IMR-90 (cell line): ENCODE results near the gene PSEN1. TPM values are rescaled to one million over a fixed set of nuclear protein-coding genes. Genes with fewer than 3 reads are reported as not detected.

Experiments
- ATAC-seq: fragments of 200-7000 bp; cut with Tn5 transposase; 2 replicates; pipeline ENCODE4 v1.9.1; 2020; ENCODE audit warnings: low read depth, mild to moderate bottlenecking, moderate library complexity
- BruUV-seq: library from RNA; stranded (reverse); fragments of 400-500 nt; replicated peaks from 2 replicates; lab custom pipeline; 2021; lab: Mats Ljungman, UMichigan
- CTCF ChIA-PET: fragments of 300-600 bp; formaldehyde crosslinking; extraction: SDS; loops from one replicate; lab custom pipeline; 2021; ENCODE audit warnings: antibody characterized with exemption; lab: Yijun Ruan, JAX
- POLR2A ChIA-PET: fragments of 300-600 bp; sonication (Branson Sonifier 250); formaldehyde crosslinking; loops from one replicate; lab custom pipeline; 2022; ENCODE audit warnings: antibody characterized with exemption; ENCODE audit not compliant: unreplicated experiment; lab: Charles Lee
- DNase-seq: peaks from one replicate; pipeline ENCODE4 v3.0.0; 2013
- H2AFZ ChIP-seq: replicated peaks from 2 replicates; pipeline ENCODE3; 2013; ENCODE audit warnings: low read length, mild to moderate bottlenecking; ENCODE audit not compliant: poor library complexity
- H2AK5ac ChIP-seq: 2 replicates; pipeline ENCODE4 v1.6.1; 2013; ENCODE audit warnings: low read depth, low read length, inconsistent platforms
- H2AK9ac ChIP-seq: replicated peaks from 2 replicates; pipeline ENCODE3; 2013; ENCODE audit warnings: mild to moderate bottlenecking, low read depth, low read length, moderate library complexity; ENCODE audit not compliant: poor library complexity
- H2BK120ac ChIP-seq: 2 replicates; pipeline ENCODE4 v1.6.1; 2013; ENCODE audit warnings: low read depth, low read length, inconsistent platforms
- H2BK15ac ChIP-seq: 3 replicates; pipeline ENCODE4 v1.6.1; 2013; ENCODE audit warnings: low read depth, low read length, inconsistent platforms
- H2BK20ac ChIP-seq: 2 replicates; pipeline ENCODE4 v1.6.1; 2013; ENCODE audit warnings: low read depth, mild to moderate bottlenecking, inconsistent platforms, low read length, moderate library complexity
- H2BK5ac ChIP-seq: 2 replicates; pipeline ENCODE4 v1.6.1; 2013; ENCODE audit warnings: mild to moderate bottlenecking, low read depth, low read length, inconsistent platforms; ENCODE audit not compliant: poor library complexity, severe bottlenecking
- H3K14ac ChIP-seq: replicated peaks from 2 replicates; pipeline ENCODE4 v1.6.1; 2013; ENCODE audit warnings: low read depth, low read length, inconsistent platforms
- H3K18ac ChIP-seq: 2 replicates; pipeline ENCODE4 v1.6.1; 2013; ENCODE audit warnings: low read depth, low read length, control low read depth
- H3K23ac ChIP-seq: 2 replicates; pipeline ENCODE4 v1.6.1; 2013; ENCODE audit warnings: low read depth, low read length, inconsistent platforms
- H3K27ac ChIP-seq: 2 replicates; pipeline ENCODE4 v1.5.1; 2013; ENCODE audit warnings: mild to moderate bottlenecking, control low read depth, low read length; ENCODE audit not compliant: insufficient read depth
- H3K27me3 ChIP-seq: 2 replicates; pipeline ENCODE4 v1.6.1; 2013; ENCODE audit warnings: low read length; ENCODE audit not compliant: control insufficient read depth, insufficient read depth
- H3K36me3 ChIP-seq: 2 replicates; pipeline ENCODE4 v1.6.1; 2013; ENCODE audit warnings: low read length, mixed read lengths; ENCODE audit not compliant: control insufficient read depth, insufficient read depth
- H3K4ac ChIP-seq: 2 replicates; pipeline ENCODE4 v1.6.1; 2013; ENCODE audit warnings: low read depth, low read length, inconsistent platforms
- H3K4me1 ChIP-seq: 2 replicates; pipeline ENCODE4 v1.6.1; 2013; ENCODE audit warnings: low read length, mixed read lengths; ENCODE audit not compliant: control insufficient read depth, insufficient read depth
- H3K4me2 ChIP-seq: 2 replicates; pipeline ENCODE4 v1.6.1; 2013; ENCODE audit warnings: low read depth, mild to moderate bottlenecking, control low read depth, low read length, moderate library complexity
- H3K4me3 ChIP-seq: 2 replicates; pipeline ENCODE4 v1.5.1; 2013; ENCODE audit warnings: low read depth, mild to moderate bottlenecking, control low read depth, low read length, moderate library complexity; ENCODE audit not compliant: insufficient read depth
- H3K56ac ChIP-seq: 2 replicates; pipeline ENCODE4 v1.6.1; 2013; ENCODE audit warnings: low read length, inconsistent platforms; ENCODE audit not compliant: insufficient read depth; ENCODE audit errors: extremely low read depth
- H3K79me1 ChIP-seq, 2 experiments: 2 replicates each; pipeline ENCODE4 v1.6.1; 2013; ENCODE audit warnings: low read length in 2 of 2, inconsistent platforms in 1 of 2, low read depth in 1 of 2
- H3K9ac ChIP-seq: 2 replicates; pipeline ENCODE4 v1.6.1; 2013; ENCODE audit warnings: low read depth, low read length, control low read depth
- H3K9me1 ChIP-seq: 2 replicates; pipeline ENCODE4 v1.6.1; 2013; ENCODE audit warnings: low read length, inconsistent platforms; ENCODE audit not compliant: insufficient read depth
- H3K9me3 ChIP-seq: 2 replicates; pipeline ENCODE4 v1.6.1; 2013; ENCODE audit warnings: low read length; ENCODE audit not compliant: control insufficient read depth, insufficient read depth
- H4K20me1 ChIP-seq: 2 replicates; pipeline ENCODE4 v1.6.1; 2013; ENCODE audit warnings: low read length, inconsistent platforms; ENCODE audit not compliant: insufficient read depth
- H4K5ac ChIP-seq: 2 replicates; pipeline ENCODE4 v1.6.1; 2013; ENCODE audit warnings: mild to moderate bottlenecking, low read depth, low read length, control low read depth
- H4K8ac ChIP-seq, 2 experiments: 2 replicates each; pipeline ENCODE4 v1.6.1; 2013; ENCODE audit warnings: low read depth in 2 of 2, low read length in 2 of 2, control low read depth in 1 of 2, inconsistent platforms in 1 of 2
- H4K91ac ChIP-seq: 2 replicates; pipeline ENCODE4 v1.6.1; 2013; ENCODE audit warnings: low read depth, low read length, inconsistent platforms; ENCODE audit not compliant: insufficient read depth
- BHLHE40 ChIP-seq: fragments of 150-350 bp; IDR thresholded peaks from 2 replicates; pipeline ENCODE4 v1.6.1; 2016; ENCODE audit warnings: mild to moderate bottlenecking, low read depth, low read length
- CHD1 ChIP-seq: IDR thresholded peaks from 2 replicates; pipeline ENCODE4 v1.6.1; 2012; ENCODE audit warnings: low read depth, low read length, improper control_type of control experiment
- MXI1 ChIP-seq: IDR thresholded peaks from 2 replicates; pipeline ENCODE4 v1.6.1; 2012; ENCODE audit warnings: low read depth, mild to moderate bottlenecking, low read length, moderate library complexity, borderline replicate concordance
- RAD21 ChIP-seq: IDR thresholded peaks from 2 replicates; pipeline ENCODE4 v1.6.1; 2012; ENCODE audit warnings: low read length, improper control_type of control experiment
- WGBS, 2 experiments: methylation state at CpG; one replicate each; pipeline versions ENCODE4 v1.1.5 to v1.1.7; 2013; ENCODE audit warnings: missing lambda C conversion rate in 2 of 2; ENCODE audit not compliant: insufficient read length in 1 of 2; ENCODE audit errors: extremely low coverage in 2 of 2; 5-methylcytosine and 5-hydroxymethylcytosine counted together
- dilution Hi-C: fragments of 300-500 bp; cut with HindIII; formaldehyde crosslinking; loops from one replicate; pipeline ENCODE4 v1.14.3; 2018; ENCODE audit warnings: low sequenced_read_pairs; ENCODE audit not compliant: unreplicated experiment
- in situ Hi-C: fragments of 300-500 bp; cut with MboI; formaldehyde crosslinking; loops from 3 replicates; pipeline ENCODE4 v1.14.3; 2019; ENCODE audit warnings: low sequenced_read_pairs, inconsistent platforms, mixed read lengths
- intact Hi-C: fragments of 100-400 bp; cut with micrococcal nuclease; formaldehyde crosslinking; loops from 2 replicates; pipeline ENCODE4 v1.10.0; 2022
- polyA plus RNA-seq, 3 experiments: library from polyadenylated mRNA; depleted of rRNA; stranded (reverse); fragments of >200 nt; gene quantifications; 2 replicates each; pipeline ENCODE4 v1.2.3, GENCODE V29; 2012; ENCODE audit warnings: low replicate concordance in 1 of 3
- total RNA-seq: library from RNA; depleted of rRNA; stranded (reverse); fragments of >200 nt; gene quantifications from 2 replicates; pipeline ENCODE4 v1.2.3, GENCODE V29; 2012
- TF ChIP-seq, protein P1 (sequence below): fragments of 150-350 bp; IDR thresholded peaks from 2 replicates; pipeline ENCODE4 v1.6.1; 2016; ENCODE audit warnings: low read depth, mild to moderate bottlenecking, low read length, moderate library complexity, borderline replicate concordance

The PSEN1 gene
- total and polyA plus RNA-seq, 2 of the 4 experiments (the other 2 are of a cell fraction), result 14.8 to 62.7 TPM

DNA sequence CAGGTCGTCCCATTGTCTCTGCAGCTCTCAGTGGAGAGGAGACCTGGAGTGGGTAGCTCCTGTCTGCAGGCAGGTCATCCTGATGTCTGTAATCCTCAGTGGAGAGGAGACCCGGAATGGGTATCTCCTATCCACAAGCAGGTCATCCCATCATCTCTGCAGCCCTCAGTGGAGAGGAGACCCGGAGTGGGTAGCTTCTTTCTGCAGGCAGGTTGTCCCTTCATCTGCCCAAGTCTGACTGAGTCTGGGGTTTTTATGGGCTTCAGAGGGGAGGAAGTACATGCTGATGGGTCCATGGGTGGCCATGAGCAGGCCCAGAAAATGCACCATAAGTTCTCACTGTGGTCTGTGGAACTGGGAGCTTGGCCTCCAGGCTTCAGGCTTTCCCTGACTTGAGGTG is 72.1 kb downstream of the PSEN1 start:
- Histone ChIP-seq H2AK5ac (no peak overlapping the region), H2AK9ac (no peak overlapping the region), H3K79me1 (peaks cover 0 to 11% of the 10 kb centered on the region in 2 experiments; a peak in 2 of 4 replicates), H3K23ac (no peak overlapping the region), H3K4ac (no peak overlapping the region), H4K20me1 (no peaks in the 10 kb centered on the region; the same call in 1 of the 2 replicates), H2BK120ac (no peak overlapping the region), H4K91ac (no peak overlapping the region), H2BK15ac (no peak overlapping the region), H3K27me3 (no peaks in the 10 kb centered on the region), H3K56ac (no peak overlapping the region), H3K4me3 (no peak overlapping the region), H3K4me1 (peaks cover 4% of the 10 kb centered on the region), H3K9me3 (peaks cover 2% of the 10 kb centered on the region; the same call in 1 of the 2 replicates), H3K27ac (no peak overlapping the region), H3K9ac (no peak overlapping the region), H4K8ac (no peak overlapping the region), H4K5ac (no peak overlapping the region), H2AFZ (no peak overlapping the region), H3K18ac (no peak overlapping the region), H3K36me3 (peaks cover 36% of the 10 kb centered on the region), H3K14ac (no peak overlapping the region), H3K4me2 (no peak overlapping the region), H3K9me1 (no peaks in the 10 kb centered on the region; the same call in 1 of the 2 replicates), H2BK20ac (no peak overlapping the region), H2BK5ac (no peak overlapping the region)
- ChIA-PET CTCF (no interaction called here), POLR2A (no interaction called here)
- no TSS peak for BruUV-seq
- no peak for DNase-seq
- dilution Hi-C loops (no loop called here), intact Hi-C loops (no loop called here), in situ Hi-C loops (no loop called here)
- no CpG with 5 or more reads among the region's 3 CpGs for WGBS, 2 experiments
- no peak for ATAC-seq
- TF ChIP-seq CHD1 (no peak), MXI1 (no peak), BHLHE40 (no peak), RAD21 (no peak)
- TF ChIP-seq, protein P1, sequence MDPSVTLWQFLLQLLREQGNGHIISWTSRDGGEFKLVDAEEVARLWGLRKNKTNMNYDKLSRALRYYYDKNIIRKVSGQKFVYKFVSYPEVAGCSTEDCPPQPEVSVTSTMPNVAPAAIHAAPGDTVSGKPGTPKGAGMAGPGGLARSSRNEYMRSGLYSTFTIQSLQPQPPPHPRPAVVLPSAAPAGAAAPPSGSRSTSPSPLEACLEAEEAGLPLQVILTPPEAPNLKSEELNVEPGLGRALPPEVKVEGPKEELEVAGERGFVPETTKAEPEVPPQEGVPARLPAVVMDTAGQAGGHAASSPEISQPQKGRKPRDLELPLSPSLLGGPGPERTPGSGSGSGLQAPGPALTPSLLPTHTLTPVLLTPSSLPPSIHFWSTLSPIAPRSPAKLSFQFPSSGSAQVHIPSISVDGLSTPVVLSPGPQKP, result no peak
